Measurements from ENCODE around the gene TBC1D17. TPM values are rescaled to one million over a fixed set of nuclear protein-coding genes. Genes with fewer than 3 reads are reported as not detected.

TBC1D17 gene
- total and polyA plus RNA-seq, 12 donors = 5.8 to 198 (median 51.4) TPM

DNA sequence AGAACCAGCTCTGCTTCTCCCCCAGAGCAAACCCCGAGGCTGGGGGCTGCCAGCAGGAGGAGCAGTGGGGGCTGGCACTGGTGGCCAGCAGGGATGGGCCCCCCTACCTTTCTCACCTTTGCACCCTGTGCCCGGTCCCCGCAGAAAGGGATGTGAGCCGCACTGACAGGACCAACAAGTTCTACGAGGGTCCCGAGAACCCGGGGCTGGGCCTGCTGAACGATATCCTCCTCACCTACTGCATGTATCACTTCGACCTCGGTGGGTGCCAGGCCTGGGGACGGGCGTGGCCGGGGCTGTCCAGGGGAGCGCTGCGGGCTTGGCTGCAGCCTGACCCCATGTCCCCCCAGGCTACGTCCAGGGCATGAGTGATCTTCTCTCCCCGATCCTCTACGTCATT, 6.6 kb downstream of the TBC1D17 start:
- TF ChIP-seq POLR2A (IDR thresholded peaks at IDR 0.05) = no peak
- TF ChIP-seq, protein P1, sequence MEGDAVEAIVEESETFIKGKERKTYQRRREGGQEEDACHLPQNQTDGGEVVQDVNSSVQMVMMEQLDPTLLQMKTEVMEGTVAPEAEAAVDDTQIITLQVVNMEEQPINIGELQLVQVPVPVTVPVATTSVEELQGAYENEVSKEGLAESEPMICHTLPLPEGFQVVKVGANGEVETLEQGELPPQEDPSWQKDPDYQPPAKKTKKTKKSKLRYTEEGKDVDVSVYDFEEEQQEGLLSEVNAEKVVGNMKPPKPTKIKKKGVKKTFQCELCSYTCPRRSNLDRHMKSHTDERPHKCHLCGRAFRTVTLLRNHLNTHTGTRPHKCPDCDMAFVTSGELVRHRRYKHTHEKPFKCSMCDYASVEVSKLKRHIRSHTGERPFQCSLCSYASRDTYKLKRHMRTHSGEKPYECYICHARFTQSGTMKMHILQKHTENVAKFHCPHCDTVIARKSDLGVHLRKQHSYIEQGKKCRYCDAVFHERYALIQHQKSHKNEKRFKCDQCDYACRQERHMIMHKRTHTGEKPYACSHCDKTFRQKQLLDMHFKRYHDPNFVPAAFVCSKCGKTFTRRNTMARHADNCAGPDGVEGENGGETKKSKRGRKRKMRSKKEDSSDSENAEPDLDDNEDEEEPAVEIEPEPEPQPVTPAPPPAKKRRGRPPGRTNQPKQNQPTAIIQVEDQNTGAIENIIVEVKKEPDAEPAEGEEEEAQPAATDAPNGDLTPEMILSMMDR (IDR thresholded peaks at IDR 0.05) = no peak
- H3K9me3 ChIP-seq (replicated peaks in 1 of 3) = no peaks in the 10 kb centered on the region
- H3K27me3 ChIP-seq = no peaks in the 10 kb centered on the region
- intact Hi-C loops (cut with DNase I) = no loop called here
- no peak overlapping the region for H3K27ac ChIP-seq
- no peaks in the 10 kb centered on the region for H3K4me1 ChIP-seq (replicated peaks in 1 of 2)
- H3K4me3 ChIP-seq = no peak overlapping the region
- WGBS, 4 donors = 92 to 100% (median 95%) methylated on average over 2 to 18 of the region's 18 CpGs
- peak in 2 of 7 donors; percentile 8 to 53 for DNase-seq
- peaks cover 0 to 75% of the 10 kb centered on the region in 2 donors for H3K36me3 ChIP-seq (replicated peaks in 1 of 2)

DNA sequence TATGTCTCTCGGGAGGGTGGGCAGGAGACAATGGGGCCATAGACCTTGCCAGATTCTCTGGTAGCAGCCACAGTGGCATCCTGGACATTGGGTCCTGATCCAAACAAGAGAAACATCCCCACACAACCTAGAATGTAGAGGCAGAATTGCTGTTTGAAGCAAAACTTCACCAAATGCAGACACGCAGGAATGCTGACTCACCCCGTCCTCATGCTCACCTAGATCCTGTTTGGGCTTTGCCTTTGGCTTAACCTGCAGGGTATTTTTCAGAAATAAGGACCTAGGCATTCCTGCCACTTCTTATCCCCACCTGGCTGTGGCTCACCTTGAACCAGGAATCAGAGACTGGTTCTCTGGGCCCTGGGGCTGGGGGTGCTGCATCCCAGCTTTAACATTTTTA, 7.3 kb downstream of the TBC1D17 start:
- peaks cover 0 to under 1% of the 10 kb centered on the region in 2 donors for H3K4me1 ChIP-seq (replicated peaks in 1 of 2)
- no peak overlapping the region for H3K4me3 ChIP-seq
- WGBS, 4 donors = 91 to 96% (median 95%) methylated on average over 2 to 3 of the region's 3 CpGs
- peaks cover 0 to 68% of the 10 kb centered on the region in 2 donors for H3K36me3 ChIP-seq (replicated peaks in 1 of 2)
- H3K27me3 ChIP-seq = no peaks in the 10 kb centered on the region
- H3K9me3 ChIP-seq (replicated peaks in 1 of 3) = no peaks in the 10 kb centered on the region
- no peak for TF ChIP-seq POLR2A (IDR thresholded peaks at IDR 0.05)
- TF ChIP-seq, protein P1 (IDR thresholded peaks at IDR 0.05) = no peak
- no peak overlapping the region for H3K27ac ChIP-seq
- intact Hi-C loops (cut with DNase I) = no loop called here
- DNase-seq = no peak

DNA sequence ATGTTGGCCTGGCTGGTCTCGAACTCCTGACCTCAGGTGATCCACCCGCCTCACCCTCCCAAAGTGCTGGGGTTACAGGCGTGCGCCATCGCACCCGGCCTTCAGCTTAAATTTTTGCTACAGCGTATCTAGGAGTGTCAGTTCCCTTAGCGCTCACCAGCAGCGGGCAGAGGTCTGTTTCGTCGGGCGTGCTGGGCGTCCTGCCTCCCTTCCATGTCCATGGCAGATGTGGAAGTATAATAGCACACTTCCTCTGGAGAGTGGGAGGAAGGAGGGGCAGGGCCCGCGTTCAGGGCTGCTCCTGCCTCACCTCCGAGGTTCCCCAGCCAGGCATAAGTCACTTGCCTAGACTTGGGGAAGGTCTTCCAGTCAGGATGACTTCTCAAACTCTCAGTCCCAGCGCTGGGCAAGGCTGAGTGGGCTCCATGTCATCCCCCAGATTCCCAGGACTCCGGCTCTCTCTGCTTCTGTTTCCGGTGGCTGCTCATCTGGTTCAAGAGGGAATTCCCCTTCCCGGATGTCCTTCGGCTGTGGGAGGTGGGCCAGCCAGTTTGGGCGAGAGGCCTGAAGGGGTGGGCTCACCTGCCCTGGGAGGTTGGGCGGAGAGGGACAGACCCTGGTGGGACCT, 9.6 kb downstream of the TBC1D17 start:
- Histone ChIP-seq H3K9me3 (replicated peaks in 1 of 3) (no peaks in the 10 kb centered on the region), H3K4me1 (replicated peaks in 1 of 2) (peaks cover 4 to 9% of the 10 kb centered on the region in 2 donors), H3K4me3 (no peak overlapping the region), H3K27me3 (no peaks in the 10 kb centered on the region), H3K27ac (no peak overlapping the region), H3K36me3 (replicated peaks in 1 of 2) (peaks cover 0 to 45% of the 10 kb centered on the region in 2 donors)
- DNase-seq = peak in 2 of 7 donors; percentile 8 to 21
- 66 to 82% (median 77%) methylated on average over 13 to 23 of the region's 23 CpGs for WGBS, 4 donors
- TF ChIP-seq POLR2A (IDR thresholded peaks at IDR 0.05) = no peak
- TF ChIP-seq, protein P1 (IDR thresholded peaks at IDR 0.05) = no peak
- intact Hi-C loops (cut with DNase I) = no loop called here

DNA sequence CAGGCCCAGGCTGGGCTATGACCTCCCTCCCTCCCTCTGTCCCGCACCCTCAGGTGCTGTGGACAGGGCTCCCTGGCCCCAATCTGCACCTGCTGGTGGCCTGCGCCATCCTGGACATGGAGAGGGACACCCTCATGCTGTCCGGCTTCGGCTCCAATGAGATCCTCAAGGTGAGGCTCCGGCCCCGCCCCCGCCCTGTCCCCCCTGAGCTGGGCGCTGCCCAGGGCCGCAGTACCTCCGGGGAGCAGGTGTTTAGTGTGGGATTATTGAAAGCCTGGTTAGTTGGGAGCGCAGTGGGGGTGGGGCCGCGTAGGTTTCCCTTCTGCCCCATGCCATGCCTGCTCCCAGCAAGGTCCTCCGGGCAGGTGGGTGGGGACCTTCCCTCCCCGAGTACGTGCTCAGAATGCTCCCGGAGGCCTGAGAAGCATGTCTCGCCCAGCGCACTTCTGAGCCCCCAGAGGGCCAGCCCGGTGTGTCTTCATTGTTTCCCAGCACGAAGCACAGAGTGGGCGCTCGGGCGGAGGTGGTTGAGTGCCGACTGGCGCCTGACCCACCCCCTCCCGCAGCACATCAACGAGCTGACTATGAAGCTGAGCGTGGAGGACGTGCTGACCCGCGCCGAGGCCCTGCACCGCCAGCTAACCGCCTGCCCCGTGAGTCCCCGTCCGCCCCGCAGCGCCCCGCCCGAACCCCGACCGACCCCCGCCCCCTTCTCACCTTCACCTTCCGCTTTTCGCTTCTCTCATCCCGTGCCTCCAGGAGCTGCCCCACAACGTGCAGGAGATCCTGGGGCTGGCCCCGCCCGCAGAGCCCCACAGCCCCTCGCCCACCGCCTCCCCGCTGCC, 10.4 kb downstream of the TBC1D17 start:
- peak in 2 of 7 donors; percentile 15 to 23 for DNase-seq
- H3K27ac ChIP-seq = no peak overlapping the region
- intact Hi-C loops (cut with DNase I) = no loop called here
- no peaks in the 10 kb centered on the region for H3K9me3 ChIP-seq (replicated peaks in 1 of 3)
- H3K36me3 ChIP-seq (replicated peaks in 1 of 2) = peaks cover 0 to 37% of the 10 kb centered on the region in 2 donors
- WGBS, 4 donors = 85 to 96% (median 89%) methylated on average over 17 to 54 of the region's 54 CpGs
- H3K27me3 ChIP-seq = no peaks in the 10 kb centered on the region
- H3K4me1 ChIP-seq (replicated peaks in 1 of 2) = peaks cover 4 to 9% of the 10 kb centered on the region in 2 donors
- no peak overlapping the region for H3K4me3 ChIP-seq
- TF ChIP-seq, protein P1 (IDR thresholded peaks at IDR 0.05) = no peak
- TF ChIP-seq POLR2A (IDR thresholded peaks at IDR 0.05) = no peak

All from adrenal gland (tissue), 12 donors.